Tibial nerve (tissue), 4 donors: ENCODE results near the gene BICD1. TPM values are rescaled to one million over a fixed set of nuclear protein-coding genes. Genes with fewer than 3 reads are reported as not detected.
"Not testable (repeated sequence)": the region's sequence is repeated elsewhere in the genome, so short reads cannot be mapped to it uniquely, and the experiment has no call there.

ENCODE experiments used
- DNase-seq, 2 donors: peaks; one replicate each; pipeline ENCODE4 v3.0.0-alpha.2; 2019; ENCODE audit warnings: low spot score in 2 of 2
- H3K27ac ChIP-seq, 4 donors: fragments of 200-600 bp; sonication (generic) in 3 of 4; one replicate each; pipeline ENCODE4 v1.5.1; 2017 to 2019; ENCODE audit warnings: mild to moderate bottlenecking in 1 of 4
- H3K27me3 ChIP-seq, 2 donors: fragments of 200-600 bp; sonication (generic) in 1 of 2; one replicate each; pipeline versions ENCODE4 v1.5.1 to v1.6.0; 2017 to 2019
- H3K36me3 ChIP-seq, 3 donors: fragments of 200-600 bp; sonication (generic); one replicate each; pipeline ENCODE4 v1.5.1; 2018 to 2019
- H3K4me1 ChIP-seq, 4 donors: fragments of 200-600 bp; sonication (generic) in 3 of 4; one replicate each; pipeline ENCODE4 v1.5.1; 2017 to 2019
- H3K4me3 ChIP-seq, 4 donors: fragments of 200-600 bp; sonication (generic) in 3 of 4; one replicate each; pipeline ENCODE4 v1.5.1; 2017 to 2019; ENCODE audit warnings: mild to moderate bottlenecking in 1 of 4, moderate library complexity in 1 of 4
- H3K9me3 ChIP-seq, 4 donors: fragments of 200-600 bp; sonication (generic) in 3 of 4; one replicate each; pipeline ENCODE4 v1.5.1; 2017 to 2019
- CTCF ChIP-seq, 5 experiments: fragments of 200-600 bp in 3 of 5; fragments of 450-650 bp in 2 of 5; sonication (generic) in 3 of 5; IDR thresholded peaks; one replicate each; pipeline ENCODE4 v1.5.1; 2016 to 2019; ENCODE audit warnings: antibody characterized with exemption in 5 of 5, mild to moderate bottlenecking in 3 of 5, moderate library complexity in 2 of 5
- EP300 ChIP-seq, 2 donors: sonication (generic); formaldehyde crosslinking; IDR thresholded peaks; one replicate each; pipeline ENCODE4 v1.6.1; 2017; ENCODE audit warnings: antibody characterized with exemption in 2 of 2, mild to moderate bottlenecking in 1 of 2
- POLR2A ChIP-seq, 2 donors: fragments of 450-650 bp; IDR thresholded peaks; one replicate each; pipeline ENCODE4 v1.6.1; 2017; ENCODE audit warnings: antibody characterized with exemption in 2 of 2, mild to moderate bottlenecking in 2 of 2, moderate library complexity in 2 of 2
- WGBS, 2 donors: methylation state at CpG; one replicate each; pipeline ENCODE4 v1.1.5; 2018; 5-methylcytosine and 5-hydroxymethylcytosine counted together
- total RNA-seq, 4 donors: library from RNA; depleted of rRNA; stranded (reverse); fragments of >200 nt; gene quantifications; one replicate each; pipeline ENCODE4 v1.1.0, GENCODE V29; 2016

BICD1 gene
- total RNA-seq, 4 donors from 2014 or later, result 34.9 to 58.8 (median 49.2) TPM

GRCh38 chr12:32087306-32087705 is 19.3 kb upstream of the BICD1 start:
- H3K36me3 ChIP-seq, result no peaks in the 10 kb centered on the region
- WGBS, 2 donors, result 51 to 89% methylated on average over 5 of the region's 5 CpGs

GRCh38 chr12:32089156-32089555 is 17.5 kb upstream of the BICD1 start:
- no peak for DNase-seq
- TF ChIP-seq EP300 (IDR thresholded peaks at IDR 0.05) (no peak), CTCF (IDR thresholded peaks at IDR 0.05) (no peak), POLR2A (IDR thresholded peaks at IDR 0.05) (no peak)
- H3K4me1 ChIP-seq, result no peaks in the 10 kb centered on the region
- no peaks in the 10 kb centered on the region for H3K36me3 ChIP-seq
- H3K27me3 ChIP-seq, result no peaks in the 10 kb centered on the region
- no peak overlapping the region for H3K4me3 ChIP-seq
- no peaks in the 10 kb centered on the region for H3K9me3 ChIP-seq
- H3K27ac ChIP-seq, result no peak overlapping the region
- 72 to 83% methylated on average over 5 of the region's 5 CpGs for WGBS, 2 donors

More at GRCh38 chr12:32087306-32087705, 19.3 kb upstream of the BICD1 start:
- TF ChIP-seq POLR2A (IDR thresholded peaks at IDR 0.05), result no peak
- no peak for TF ChIP-seq CTCF (IDR thresholded peaks at IDR 0.05)
- no peak for TF ChIP-seq EP300 (IDR thresholded peaks at IDR 0.05)
- Histone ChIP-seq H3K27ac (no peak overlapping the region), H3K9me3 (no peaks in the 10 kb centered on the region), H3K4me3 (no peak overlapping the region), H3K4me1 (peaks cover 0 to 6% (median 0%) of the 10 kb centered on the region in 4 donors), H3K27me3 (no peaks in the 10 kb centered on the region)
- no peak for DNase-seq

- Histone ChIP-seq H3K27ac (no peak overlapping the region), H3K4me1 (no peaks in the 10 kb centered on the region), H3K27me3 (no peaks in the 10 kb centered on the region), H3K36me3 (no peaks in the 10 kb centered on the region), H3K4me3 (no peak overlapping the region), H3K9me3 (no peaks in the 10 kb centered on the region)
- TF ChIP-seq EP300 (IDR thresholded peaks at IDR 0.05) (no peak), CTCF (IDR thresholded peaks at IDR 0.05) (no peak)
- no peak for DNase-seq
- 56 to 90% methylated on average over 3 of the region's 3 CpGs for WGBS, 2 donors
These were observed 17.1 kb upstream of the BICD1 start for GRCh38 chr12:32089586-32089985.

- H3K4me3 ChIP-seq, result no peak overlapping the region
- WGBS, 2 donors, result 70 to 71% methylated on average over 1 of the region's 1 CpG
- TF ChIP-seq CTCF (IDR thresholded peaks at IDR 0.05), result no peak
- TF ChIP-seq EP300 (IDR thresholded peaks at IDR 0.05), result no peak
- no peak for TF ChIP-seq POLR2A (IDR thresholded peaks at IDR 0.05)
- no peak for DNase-seq
- H3K27me3 ChIP-seq, result no peaks in the 10 kb centered on the region
- no peaks in the 10 kb centered on the region for H3K9me3 ChIP-seq
- H3K36me3 ChIP-seq, result no peaks in the 10 kb centered on the region
- no peak overlapping the region for H3K27ac ChIP-seq
- no peaks in the 10 kb centered on the region for H3K4me1 ChIP-seq
These were observed 15.0 kb upstream of the BICD1 start for GRCh38 chr12:32091696-32092095.

- Histone ChIP-seq H3K4me3 (no peak overlapping the region), H3K27me3 (no peaks in the 10 kb centered on the region), H3K9me3 (no peaks in the 10 kb centered on the region), H3K4me1 (no peaks in the 10 kb centered on the region), H3K27ac (no peak overlapping the region), H3K36me3 (no peaks in the 10 kb centered on the region)
- no peak for TF ChIP-seq CTCF (IDR thresholded peaks at IDR 0.05)
- no peak for TF ChIP-seq POLR2A (IDR thresholded peaks at IDR 0.05)
- TF ChIP-seq EP300 (IDR thresholded peaks at IDR 0.05), result no peak
- WGBS, 2 donors, result 32 to 48% methylated on average over 4 of the region's 4 CpGs
- no peak for DNase-seq
These were observed 8.5 kb upstream of the BICD1 start for GRCh38 chr12:32098112-32098511.

- H3K27me3 ChIP-seq, H3K27ac ChIP-seq, H3K36me3 ChIP-seq, DNase-seq, H3K4me1 ChIP-seq, H3K9me3 ChIP-seq, H3K4me3 ChIP-seq: not testable (repeated sequence)
- 17 to 43% methylated on average over 1 of the region's 1 CpG for WGBS, 2 donors
These were observed 7.4 kb upstream of the BICD1 start for GRCh38 chr12:32099275-32099674.
